Measurements from ENCODE around the gene DNAH14. TPM values are rescaled to one million over a fixed set of nuclear protein-coding genes. Genes with fewer than 3 reads are reported as not detected.
"Not testable (repeated sequence)": the region's sequence is repeated elsewhere in the genome, so short reads cannot be mapped to it uniquely, and the experiment has no call there.

DNAH14 gene
- total RNA-seq, 2 experiments from 2014 or later: 0.32 to 0.70 TPM

GRCh38 chr1:225228871-225229303, 299.4 kb downstream of the DNAH14 start:
- CTCF ChIA-PET: no interaction called here
- Mint-ChIP-seq H3K4me3 (no peak overlapping the region), H3K9me3 (ENCODE audit: low read depth) (no peaks in the 10 kb centered on the region), H3K4me1 (no peaks in the 10 kb centered on the region), H3K27me3 (no peaks in the 10 kb centered on the region), H3K27ac (no peak overlapping the region), H3K36me3 (no peaks in the 10 kb centered on the region)
- DNase-seq (no peak), ATAC-seq (no peak)

- DNase-seq; H3K36me3 Mint-ChIP-seq; H3K27me3 Mint-ChIP-seq; H3K4me3 Mint-ChIP-seq; CTCF ChIA-PET; H3K27ac Mint-ChIP-seq; H3K9me3 Mint-ChIP-seq (ENCODE audit: low read depth); ATAC-seq; H3K4me1 Mint-ChIP-seq: not testable (repeated sequence)
These were observed 300.0 kb downstream of the DNAH14 start for GRCh38 chr1:225229429-225229828.

GRCh38 chr1:225230483-225230882, 301.0 kb downstream of the DNAH14 start:
- Mint-ChIP-seq H3K36me3 (no peaks in the 10 kb centered on the region), H3K4me3 (no peak overlapping the region), H3K27me3 (no peaks in the 10 kb centered on the region), H3K9me3 (ENCODE audit: low read depth) (no peaks in the 10 kb centered on the region), H3K4me1 (no peaks in the 10 kb centered on the region), H3K27ac (no peak overlapping the region)
- ATAC-seq: no peak
- no peak for DNase-seq
- CTCF ChIA-PET: interaction anchor here (1.7 kb wide), 1 partner anchor 89 kb away, joined by 5 read pairs; no protein-coding TSS in a partner anchor

GRCh38 chr1:225232930-225233329, 303.5 kb downstream of the DNAH14 start:
- CTCF ChIA-PET; H3K4me3 Mint-ChIP-seq; H3K4me1 Mint-ChIP-seq; H3K36me3 Mint-ChIP-seq; ATAC-seq; DNase-seq; H3K27me3 Mint-ChIP-seq; H3K27ac Mint-ChIP-seq; H3K9me3 Mint-ChIP-seq (ENCODE audit: low read depth): not testable (repeated sequence)

- CTCF ChIA-PET: no interaction called here
- Mint-ChIP-seq H3K4me3 (no peak overlapping the region), H3K36me3 (no peaks in the 10 kb centered on the region), H3K27ac (no peak overlapping the region), H3K4me1 (no peaks in the 10 kb centered on the region), H3K9me3 (ENCODE audit: low read depth) (no peaks in the 10 kb centered on the region), H3K27me3 (no peaks in the 10 kb centered on the region)
- ATAC-seq (no peak), DNase-seq (no peak)
These were observed 313.1 kb downstream of the DNAH14 start for GRCh38 chr1:225242611-225243010.

- Mint-ChIP-seq H3K36me3 (no peaks in the 10 kb centered on the region), H3K27ac (no peak overlapping the region), H3K4me1 (no peaks in the 10 kb centered on the region), H3K27me3 (peaks cover 4% of the 10 kb centered on the region), H3K4me3 (no peak overlapping the region), H3K9me3 (ENCODE audit: low read depth) (no peaks in the 10 kb centered on the region)
- CTCF ChIA-PET: interaction anchor here (1.3 kb wide), 1 partner anchor 10 kb away, joined by 3 read pairs; no protein-coding TSS in a partner anchor
- ATAC-seq: no peak
- no peak for DNase-seq
These were observed 321.0 kb downstream of the DNAH14 start for GRCh38 chr1:225250432-225250831.

GRCh38 chr1:225253173-225253572, 323.7 kb downstream of the DNAH14 start:
- no peak overlapping the region for H3K4me3 Mint-ChIP-seq
- H3K4me1 Mint-ChIP-seq: no peaks in the 10 kb centered on the region
- CTCF ChIA-PET: no interaction called here
- H3K36me3 Mint-ChIP-seq: no peaks in the 10 kb centered on the region
- DNase-seq: no peak
- H3K9me3 Mint-ChIP-seq (ENCODE audit: low read depth): no peaks in the 10 kb centered on the region
- no peak overlapping the region for H3K27ac Mint-ChIP-seq
- peaks cover 4% of the 10 kb centered on the region for H3K27me3 Mint-ChIP-seq
- no peak for ATAC-seq

- H3K4me3 Mint-ChIP-seq: no peak overlapping the region
- CTCF ChIA-PET: no interaction called here
- H3K27me3 Mint-ChIP-seq: peaks cover 4% of the 10 kb centered on the region
- no peaks in the 10 kb centered on the region for H3K4me1 Mint-ChIP-seq
- no peaks in the 10 kb centered on the region for H3K36me3 Mint-ChIP-seq
- no peak for ATAC-seq
- H3K27ac Mint-ChIP-seq: no peak overlapping the region
- no peaks in the 10 kb centered on the region for H3K9me3 Mint-ChIP-seq (ENCODE audit: low read depth)
- no peak for DNase-seq
These were observed 324.3 kb downstream of the DNAH14 start for GRCh38 chr1:225253784-225254183.

GRCh38 chr1:225254676-225255075, 325.2 kb downstream of the DNAH14 start:
- CTCF ChIA-PET: no interaction called here

GRCh38 chr1:225257081-225257480, 327.6 kb downstream of the DNAH14 start:
- H3K4me3 Mint-ChIP-seq: no peak overlapping the region
- CTCF ChIA-PET: no interaction called here
- no peak overlapping the region for H3K27ac Mint-ChIP-seq
- DNase-seq: no peak
- H3K4me1 Mint-ChIP-seq: no peaks in the 10 kb centered on the region
- H3K27me3 Mint-ChIP-seq: peaks cover 4% of the 10 kb centered on the region
- no peak for ATAC-seq
- H3K36me3 Mint-ChIP-seq: no peaks in the 10 kb centered on the region
- no peaks in the 10 kb centered on the region for H3K9me3 Mint-ChIP-seq (ENCODE audit: low read depth)

More at GRCh38 chr1:225254676-225255075, 325.2 kb downstream of the DNAH14 start:
- Mint-ChIP-seq H3K36me3 (no peaks in the 10 kb centered on the region), H3K4me1 (no peaks in the 10 kb centered on the region), H3K9me3 (ENCODE audit: low read depth) (no peaks in the 10 kb centered on the region), H3K4me3 (no peak overlapping the region), H3K27ac (no peak overlapping the region), H3K27me3 (peaks cover 4% of the 10 kb centered on the region)
- DNase-seq (no peak), ATAC-seq (no peak)

- Mint-ChIP-seq H3K27me3 (peaks cover 4% of the 10 kb centered on the region), H3K9me3 (ENCODE audit: low read depth) (no peaks in the 10 kb centered on the region), H3K4me1 (no peaks in the 10 kb centered on the region), H3K27ac (no peak overlapping the region), H3K36me3 (no peaks in the 10 kb centered on the region), H3K4me3 (no peak overlapping the region)
- CTCF ChIA-PET: no interaction called here
- ATAC-seq (no peak), DNase-seq (no peak)
These were observed 329.3 kb downstream of the DNAH14 start for GRCh38 chr1:225258811-225259210.

GRCh38 chr1:225259542-225259941, 330.1 kb downstream of the DNAH14 start:
- no peak for DNase-seq
- H3K4me3 Mint-ChIP-seq: no peak overlapping the region
- no peaks in the 10 kb centered on the region for H3K27me3 Mint-ChIP-seq
- H3K36me3 Mint-ChIP-seq: no peaks in the 10 kb centered on the region
- H3K27ac Mint-ChIP-seq: no peak overlapping the region
- H3K9me3 Mint-ChIP-seq (ENCODE audit: low read depth): no peaks in the 10 kb centered on the region
- CTCF ChIA-PET: no interaction called here
- H3K4me1 Mint-ChIP-seq: no peaks in the 10 kb centered on the region
- ATAC-seq: no peak

GRCh38 chr1:225260319-225260718, 330.8 kb downstream of the DNAH14 start:
- Mint-ChIP-seq H3K9me3 (ENCODE audit: low read depth) (no peaks in the 10 kb centered on the region), H3K4me1 (no peaks in the 10 kb centered on the region), H3K4me3 (no peak overlapping the region), H3K27me3 (no peaks in the 10 kb centered on the region), H3K27ac (no peak overlapping the region), H3K36me3 (no peaks in the 10 kb centered on the region)
- DNase-seq (no peak), ATAC-seq (no peak)
- CTCF ChIA-PET: interaction anchor here (1.1 kb wide), 1 partner anchor 10 kb away, joined by 3 read pairs; no protein-coding TSS in a partner anchor

GRCh38 chr1:225277445-225277844, 348.0 kb downstream of the DNAH14 start:
- DNase-seq (no peak), ATAC-seq (no peak)
- Mint-ChIP-seq H3K4me1 (no peaks in the 10 kb centered on the region), H3K27ac (no peak overlapping the region), H3K36me3 (no peaks in the 10 kb centered on the region), H3K27me3 (no peaks in the 10 kb centered on the region), H3K9me3 (ENCODE audit: low read depth) (no peaks in the 10 kb centered on the region), H3K4me3 (no peak overlapping the region)
- CTCF ChIA-PET: no interaction called here

GRCh38 chr1:225280563-225280962, 351.1 kb downstream of the DNAH14 start:
- H3K4me1 Mint-ChIP-seq: no peaks in the 10 kb centered on the region

More at GRCh38 chr1:225280563-225280962, 351.1 kb downstream of the DNAH14 start:
- CTCF ChIA-PET: no interaction called here
- Mint-ChIP-seq H3K36me3 (no peaks in the 10 kb centered on the region), H3K27ac (no peak overlapping the region), H3K9me3 (ENCODE audit: low read depth) (no peaks in the 10 kb centered on the region), H3K27me3 (peaks cover 3% of the 10 kb centered on the region), H3K4me3 (no peak overlapping the region)
- ATAC-seq: no peak
- no peak for DNase-seq
